Measurements from ENCODE around the gene BCL2L12.

DNA sequence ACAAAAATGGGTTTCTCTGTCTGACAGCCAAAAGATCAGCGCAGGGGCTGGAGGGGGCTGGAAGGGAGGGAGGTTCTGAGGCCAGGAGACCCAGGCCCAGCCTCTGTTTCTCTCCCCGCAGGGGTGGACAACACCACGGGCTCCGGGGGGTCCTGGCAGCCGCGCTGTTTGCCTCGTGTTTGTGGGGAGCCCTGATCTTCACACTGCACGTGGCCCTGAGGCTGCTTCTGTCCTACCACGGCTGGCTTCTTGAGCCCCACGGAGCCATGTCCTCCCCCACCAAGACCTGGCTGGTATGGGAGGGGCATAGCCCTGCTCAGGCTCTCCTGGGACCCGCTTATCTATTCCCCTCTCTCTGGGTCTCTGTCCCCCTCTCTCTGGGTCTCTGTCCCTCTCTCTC, 34.8 kb downstream of the BCL2L12 start:
- TF ChIP-seq, protein P1, sequence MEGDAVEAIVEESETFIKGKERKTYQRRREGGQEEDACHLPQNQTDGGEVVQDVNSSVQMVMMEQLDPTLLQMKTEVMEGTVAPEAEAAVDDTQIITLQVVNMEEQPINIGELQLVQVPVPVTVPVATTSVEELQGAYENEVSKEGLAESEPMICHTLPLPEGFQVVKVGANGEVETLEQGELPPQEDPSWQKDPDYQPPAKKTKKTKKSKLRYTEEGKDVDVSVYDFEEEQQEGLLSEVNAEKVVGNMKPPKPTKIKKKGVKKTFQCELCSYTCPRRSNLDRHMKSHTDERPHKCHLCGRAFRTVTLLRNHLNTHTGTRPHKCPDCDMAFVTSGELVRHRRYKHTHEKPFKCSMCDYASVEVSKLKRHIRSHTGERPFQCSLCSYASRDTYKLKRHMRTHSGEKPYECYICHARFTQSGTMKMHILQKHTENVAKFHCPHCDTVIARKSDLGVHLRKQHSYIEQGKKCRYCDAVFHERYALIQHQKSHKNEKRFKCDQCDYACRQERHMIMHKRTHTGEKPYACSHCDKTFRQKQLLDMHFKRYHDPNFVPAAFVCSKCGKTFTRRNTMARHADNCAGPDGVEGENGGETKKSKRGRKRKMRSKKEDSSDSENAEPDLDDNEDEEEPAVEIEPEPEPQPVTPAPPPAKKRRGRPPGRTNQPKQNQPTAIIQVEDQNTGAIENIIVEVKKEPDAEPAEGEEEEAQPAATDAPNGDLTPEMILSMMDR (IDR thresholded peaks at IDR 0.05), result no peak
- TF ChIP-seq ZFX (IDR thresholded peaks at IDR 0.05; ENCODE audit: borderline replicate concordance), result no peak
